NCI-H1436 (cell line): ENCODE data around the gene STYXL1.

Source experiments
- DNase-seq: peaks from one replicate; lab custom pipeline; 2025; lab: John Stamatoyannopoulos, UW

Gene STYXL1

GRCh38 chr7:75979759-75980429, 67.9 kb downstream of the STYXL1 start:
- DNase-seq = no peak

DNA sequence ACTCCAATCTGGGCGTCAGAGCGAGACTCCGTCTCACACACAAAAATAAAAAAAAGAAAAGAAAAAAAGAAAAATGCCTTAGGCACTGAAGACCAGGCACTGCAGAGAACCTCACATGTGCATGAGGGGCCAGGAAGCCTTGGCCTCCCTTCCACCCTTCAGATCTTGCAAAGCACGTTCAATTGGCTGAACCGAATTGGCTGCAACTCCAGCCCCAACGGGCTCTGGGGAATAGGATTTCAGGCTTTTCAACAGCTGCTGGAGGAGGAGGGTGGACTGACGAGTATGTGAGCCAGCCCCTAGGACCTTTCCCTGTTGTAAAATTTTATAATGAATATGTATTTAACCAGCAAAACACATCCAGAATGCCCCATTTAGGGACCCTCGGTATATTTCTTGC, 70.1 kb downstream of the STYXL1 start:
- DNase-seq = no peak

DNA sequence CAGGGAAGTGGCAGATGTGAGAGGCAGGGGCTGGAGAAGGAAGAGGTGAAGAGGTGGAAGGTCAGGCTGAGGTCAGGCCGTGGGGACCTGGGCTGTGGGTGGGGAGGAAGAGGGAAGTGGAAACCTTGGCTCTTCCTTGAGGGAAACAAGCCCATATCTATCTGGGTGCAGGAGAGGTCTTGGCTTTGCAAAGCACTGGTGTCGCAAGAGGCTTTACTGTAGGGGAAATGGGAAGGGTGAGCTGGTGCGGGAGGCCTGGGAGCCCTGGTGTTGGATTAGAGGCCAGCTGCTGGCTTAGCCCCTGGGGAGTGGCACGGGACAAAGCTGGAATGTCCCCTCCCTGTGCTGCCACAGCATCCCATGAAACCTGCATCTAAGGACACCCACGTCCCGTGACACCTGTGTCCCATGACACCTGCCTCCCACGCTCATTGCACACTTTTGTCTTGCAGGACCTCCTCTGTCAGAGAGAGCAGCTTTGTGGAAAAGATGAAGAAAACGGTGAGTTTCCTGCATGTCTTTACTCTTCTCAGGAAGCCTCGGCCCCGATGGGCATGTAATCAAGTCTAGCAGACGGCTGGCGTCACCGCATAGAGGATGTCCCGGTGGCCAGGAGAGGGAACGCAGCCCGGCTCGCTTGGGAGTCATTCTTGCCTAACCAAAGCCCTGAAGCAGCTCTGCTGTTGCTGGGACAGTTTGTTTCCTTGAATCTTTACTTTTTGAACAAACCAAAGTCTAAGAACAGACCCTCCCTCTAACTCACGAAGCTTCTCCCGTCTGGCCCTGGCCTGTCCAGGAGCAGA, 75.6 kb downstream of the STYXL1 start:
- DNase-seq = no peak

DNA sequence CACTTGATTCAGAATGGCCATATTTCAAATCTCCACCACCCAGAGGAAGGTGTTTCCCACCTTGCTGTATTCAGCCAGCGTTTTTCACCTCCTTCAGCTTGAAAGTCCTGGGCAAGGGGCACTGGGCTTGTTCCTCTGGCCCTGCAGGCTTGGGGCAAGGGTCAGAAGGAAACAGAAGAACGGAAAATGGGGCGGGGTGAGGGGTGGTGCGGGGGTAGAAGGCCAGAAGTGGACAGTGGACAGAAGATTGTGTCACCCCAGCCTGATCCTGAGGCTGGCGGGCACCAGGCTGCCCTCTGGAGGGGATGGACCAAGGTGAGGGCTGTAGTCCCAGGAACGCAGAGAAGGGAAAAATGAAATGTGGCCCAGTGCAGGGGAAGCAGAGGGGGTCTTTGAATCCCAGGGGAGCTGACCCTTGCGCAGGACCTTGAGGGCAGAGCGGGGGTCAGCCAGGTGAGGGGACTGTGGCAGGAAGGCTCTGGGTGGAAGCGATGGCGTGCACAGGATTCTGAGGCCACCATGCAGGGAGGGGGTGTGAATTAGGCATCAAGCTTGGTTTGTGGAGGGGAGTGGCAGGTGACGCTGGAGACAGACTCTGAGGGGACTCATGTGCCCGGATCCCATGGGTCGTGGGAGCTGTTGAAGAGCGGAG, 76.4 kb downstream of the STYXL1 start:
- DNase-seq = no peak

DNA sequence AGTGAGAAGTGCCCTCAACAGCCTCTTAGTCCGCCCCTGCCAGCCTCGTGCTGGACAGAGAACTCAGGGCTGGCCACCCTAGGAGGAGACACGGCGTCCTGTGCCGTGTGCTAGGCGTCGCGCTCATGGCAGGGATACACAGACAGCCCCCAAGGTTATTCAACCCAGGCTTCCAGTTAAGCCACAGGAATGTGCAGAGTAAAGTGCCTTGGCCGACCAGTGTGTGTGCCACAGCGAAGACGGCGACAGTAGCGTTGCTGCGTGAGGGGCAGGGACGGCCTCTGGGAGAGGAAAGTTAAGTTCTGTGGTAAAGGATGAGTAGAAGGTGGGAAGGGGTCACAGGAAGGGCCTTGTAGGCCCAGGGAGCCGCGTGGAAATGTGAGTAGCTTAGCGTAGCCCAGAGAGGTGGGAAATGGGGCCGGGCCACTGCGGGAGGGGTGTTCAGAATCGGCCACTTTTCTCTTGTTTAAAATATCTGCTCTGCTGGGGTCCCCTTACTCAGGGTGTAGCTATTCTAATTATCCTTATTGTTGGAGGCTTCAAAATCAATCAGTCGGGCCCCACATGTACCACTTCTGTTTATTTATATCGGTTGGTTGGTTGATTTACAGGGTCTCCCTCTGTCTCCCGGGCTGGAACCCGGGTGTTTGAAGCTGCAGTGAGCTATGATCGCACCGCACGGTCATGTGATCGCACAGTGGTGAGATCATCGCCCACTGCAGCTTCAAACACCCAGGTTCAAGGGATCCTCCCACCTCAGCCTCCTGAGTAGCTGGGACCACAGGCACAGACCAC, 77.9 kb downstream of the STYXL1 start:
- DNase-seq = no peak

DNA sequence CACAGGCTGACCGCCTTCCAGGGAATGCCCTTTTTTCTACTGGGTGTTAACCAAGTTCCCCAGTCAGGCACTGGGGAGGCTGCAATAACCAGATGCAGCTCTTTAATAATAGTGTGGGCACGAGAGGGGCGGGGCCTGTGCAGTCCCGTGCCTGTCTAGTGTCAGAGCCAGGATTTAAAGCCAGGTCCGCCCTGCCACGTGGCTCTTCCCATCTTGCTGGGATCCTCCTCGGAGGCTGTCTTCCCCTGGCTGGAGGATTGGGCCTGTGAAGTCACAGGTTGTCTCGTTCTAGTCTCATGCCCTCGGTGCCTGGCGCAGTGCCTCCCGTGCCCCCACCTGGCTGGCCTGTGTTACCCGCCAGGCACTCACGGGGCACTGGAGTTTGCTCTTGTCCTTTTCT, 78.6 kb downstream of the STYXL1 start:
- no peak for DNase-seq

GRCh38 chr7:75968561-75969001, 79.2 kb downstream of the STYXL1 start:
- DNase-seq = no peak

- DNase-seq = no peak
Measured at GRCh38 chr7:75968012-75968411, 79.8 kb downstream of the STYXL1 start.

GRCh38 chr7:75967487-75967997, 80.3 kb downstream of the STYXL1 start:
- no peak for DNase-seq

DNA sequence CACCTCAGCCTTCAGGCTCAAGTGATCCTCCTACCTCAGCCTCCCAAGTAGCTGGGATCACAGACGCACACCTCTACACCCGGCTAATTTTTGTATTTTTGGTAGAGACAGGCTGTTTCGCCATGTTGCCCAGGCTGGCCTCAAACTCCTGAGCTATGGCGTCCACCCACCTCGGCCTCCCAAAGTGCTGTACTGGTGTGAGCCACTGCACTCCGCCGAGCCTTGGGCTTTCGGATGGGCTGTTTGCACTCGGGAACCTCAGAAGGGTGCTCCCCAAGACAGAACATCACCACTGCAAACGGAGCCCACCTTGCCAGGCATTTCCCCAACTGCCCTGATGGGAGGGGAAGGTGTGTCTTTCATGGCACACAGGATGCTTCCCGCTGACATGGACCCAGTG, 80.7 kb downstream of the STYXL1 start:
- DNase-seq = no peak

- DNase-seq = no peak
Measured at GRCh38 chr7:75966190-75966961, 81.4 kb downstream of the STYXL1 start.

DNA sequence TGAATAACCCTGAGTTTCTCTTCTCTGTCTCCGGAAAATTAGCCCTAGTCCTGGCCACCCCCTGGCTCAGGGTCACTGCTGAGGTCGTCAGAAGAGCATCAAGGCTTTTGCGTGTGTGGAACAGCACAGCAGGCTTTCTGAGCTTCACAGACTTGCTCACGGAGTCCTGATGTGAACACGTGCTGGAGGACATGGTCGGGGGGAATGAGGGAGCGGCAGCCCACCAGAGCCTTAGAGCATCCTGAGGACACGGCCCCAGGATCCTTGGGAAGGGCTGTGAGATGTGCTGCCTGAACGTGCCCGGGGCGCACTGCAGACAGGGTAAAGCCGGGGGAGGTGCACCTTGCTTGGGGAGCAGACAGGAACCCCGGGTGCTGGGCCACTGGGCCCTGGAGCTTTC, 82.2 kb downstream of the STYXL1 start:
- DNase-seq = no peak

- no peak for DNase-seq
Measured at GRCh38 chr7:75963381-75963995, 84.3 kb downstream of the STYXL1 start.

DNA sequence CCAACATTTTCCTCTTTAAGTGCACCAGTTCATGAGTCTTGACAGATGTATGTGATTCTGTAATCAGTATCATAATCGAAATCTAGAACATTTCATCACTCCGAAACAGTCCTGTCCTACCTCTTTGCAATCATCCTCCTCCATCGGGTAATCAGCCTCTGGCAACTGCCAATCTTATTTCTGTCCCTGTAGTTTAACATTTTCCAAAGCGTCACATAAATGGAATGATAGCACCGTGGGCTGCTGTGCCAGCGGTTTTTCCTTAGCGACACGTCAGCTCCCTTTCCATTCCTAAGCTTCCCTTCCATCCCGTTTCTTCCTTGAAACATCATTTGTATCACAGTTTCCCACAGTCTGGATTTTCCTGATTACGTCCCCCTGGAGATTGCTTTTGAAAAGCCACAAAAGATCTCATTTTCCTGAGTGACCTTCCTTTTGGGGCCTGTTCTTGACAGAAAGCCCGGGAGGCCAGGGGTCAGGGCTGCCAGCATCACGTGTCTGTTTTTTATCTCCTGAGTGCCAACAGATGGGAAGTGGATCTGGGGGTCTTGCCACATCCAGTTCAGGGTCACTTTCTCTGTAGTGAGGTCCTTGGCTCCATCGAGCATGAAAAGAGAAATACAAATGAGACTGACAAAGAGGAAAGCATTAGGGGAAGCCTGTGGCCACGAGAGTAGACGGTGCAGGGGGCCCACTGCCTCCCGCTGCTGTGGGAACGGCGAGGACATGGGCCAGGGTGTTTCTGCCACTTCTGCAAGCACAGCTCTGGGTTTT, 85.0 kb downstream of the STYXL1 start:
- no peak for DNase-seq

DNA sequence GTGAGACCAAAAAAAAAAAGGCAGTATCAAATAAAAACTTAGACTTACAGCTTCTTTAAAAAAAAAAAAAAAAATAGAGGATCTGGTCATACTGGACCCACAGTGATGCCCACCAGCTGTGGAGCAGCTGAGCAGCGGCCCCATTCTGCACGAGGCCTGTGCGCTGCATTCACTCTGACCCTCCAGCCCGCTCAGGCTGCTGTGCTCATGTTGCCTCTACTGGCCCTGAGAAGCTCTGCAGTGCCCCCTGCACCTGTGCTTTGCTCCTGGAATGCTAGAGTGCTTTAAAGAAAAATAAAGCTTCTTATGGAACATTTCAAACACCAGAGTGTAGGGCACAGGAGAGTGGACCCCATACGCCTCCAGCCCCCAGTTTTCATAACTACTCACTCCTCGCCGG, 86.6 kb downstream of the STYXL1 start:
- DNase-seq = no peak

DNA sequence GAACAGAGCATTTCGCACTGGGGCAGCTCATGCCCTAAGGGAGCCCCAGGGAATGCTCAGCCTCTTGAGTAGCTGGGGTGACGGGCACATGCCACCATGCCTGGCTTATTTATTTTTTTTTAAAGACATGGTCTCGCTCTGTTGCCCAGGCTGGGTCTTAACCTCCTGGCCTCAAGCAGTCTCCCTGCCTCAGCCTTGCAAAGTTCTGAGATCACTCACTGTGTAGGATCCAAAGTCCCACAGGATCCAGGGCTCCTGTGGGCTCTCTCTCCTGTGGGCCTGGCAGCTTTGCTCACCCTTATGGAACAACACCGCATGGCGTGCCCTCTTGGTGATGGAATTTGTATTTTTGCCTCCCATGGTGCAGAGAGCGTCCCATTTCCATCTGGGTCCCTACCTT, 87.4 kb downstream of the STYXL1 start:
- DNase-seq = no peak

GRCh38 chr7:75958802-75959543, 88.8 kb downstream of the STYXL1 start:
- DNase-seq = no peak

GRCh38 chr7:75957021-75957736, 90.6 kb downstream of the STYXL1 start:
- DNase-seq = no peak
